T-cell (primary cell): ENCODE measurements around the gene CTSF. TPM values are rescaled to one million over a fixed set of nuclear protein-coding genes. Genes with fewer than 3 reads are reported as not detected.

Source experiments
- ATAC-seq, 4 experiments: fragments of 200-7000 bp in 3 of 4; fragments of 150-1000 bp in 1 of 4; cut with Tn5 transposase; replicated peaks in 1 of 4; 1 replicate in 3 of 4; 2 replicates in 1 of 4; pipeline ENCODE4 v1.10.0; 2021; ENCODE audit warnings: moderate library complexity in 3 of 4, mild to moderate bottlenecking in 2 of 4, moderate number of reproducible peaks in 1 of 4
- CTCF ChIA-PET, 2 donors: fragments of 300-600 bp; sonication (Branson Sonifier 250); formaldehyde crosslinking; loops; one replicate each; lab custom pipeline; 2022; ENCODE audit warnings: antibody characterized with exemption in 2 of 2; lab: Charles Lee
- POLR2A ChIA-PET, 2 donors: fragments of 300-600 bp; sonication (Branson Sonifier 250); formaldehyde crosslinking; loops; one replicate each; lab custom pipeline; 2022; ENCODE audit warnings: antibody characterized with exemption in 2 of 2; lab: Charles Lee
- DNase-seq, 35 experiments: peaks; one replicate each; pipeline versions ENCODE4 v3.0.0 to v3.0.0-alpha.2; 2013 to 2023
- H3K27ac ChIP-seq: one replicate; pipeline ENCODE4 v1.5.1; 2013; ENCODE audit warnings: low read length
- H3K27me3 ChIP-seq, 2 experiments: replicated peaks in 1 of 2; 1 replicate in 1 of 2; 2 replicates in 1 of 2; pipeline versions ENCODE4 v1.6.1 to v1.7.0; 2013; ENCODE audit warnings: low read length in 1 of 2, mixed read lengths in 1 of 2; ENCODE audit not compliant: control insufficient read depth in 2 of 2, insufficient read depth in 2 of 2; ENCODE audit errors: extremely low read depth in 1 of 2
- H3K36me3 ChIP-seq, 2 donors: 1 replicate in 1 of 2; 2 replicates in 1 of 2; pipeline versions ENCODE4 v1.6.1 to v1.7.0; 2013; ENCODE audit warnings: low read length in 1 of 2; ENCODE audit not compliant: control insufficient read depth in 2 of 2, insufficient read depth in 1 of 2; ENCODE audit errors: extremely low read depth in 1 of 2
- H3K4me1 ChIP-seq, 2 experiments: 1 replicate in 1 of 2; 2 replicates in 1 of 2; pipeline versions ENCODE4 v1.6.1 to v1.7.0; 2013; ENCODE audit warnings: low read length in 2 of 2, mixed read lengths in 1 of 2; ENCODE audit not compliant: insufficient read depth in 2 of 2, control insufficient read depth in 1 of 2; ENCODE audit errors: extremely low read depth in 1 of 2
- H3K4me3 ChIP-seq, 2 donors: 1 replicate in 1 of 2; 2 replicates in 1 of 2; pipeline versions ENCODE4 v1.5.1 to v1.7.0; 2013; ENCODE audit warnings: mild to moderate bottlenecking in 2 of 2, low read length in 1 of 2, moderate library complexity in 1 of 2; ENCODE audit not compliant: control insufficient read depth in 1 of 2; ENCODE audit errors: extremely low read depth in 1 of 2
- H3K9me3 ChIP-seq: 2 replicates; pipeline ENCODE4 v1.7.0; 2013
- H3K27ac Mint-ChIP-seq, 2 donors: one replicate each; pipeline ENCODE4 v1.8.0; 2020 to 2021; ENCODE audit warnings: mild to moderate bottlenecking in 2 of 2, mixed read lengths in 2 of 2
- H3K27me3 Mint-ChIP-seq, 2 donors: one replicate each; pipeline ENCODE4 v1.8.0; 2021 to 2022; ENCODE audit warnings: mixed read lengths in 2 of 2
- H3K36me3 Mint-ChIP-seq: one replicate; pipeline ENCODE4 v1.8.0; 2021; ENCODE audit warnings: mixed read lengths
- H3K4me1 Mint-ChIP-seq, 3 donors: one replicate each; pipeline ENCODE4 v1.8.0; 2020 to 2022; ENCODE audit warnings: mixed read lengths in 3 of 3, mild to moderate bottlenecking in 1 of 3
- H3K4me3 Mint-ChIP-seq, 3 donors: one replicate each; pipeline ENCODE4 v1.8.0; 2020 to 2022; ENCODE audit warnings: mild to moderate bottlenecking in 3 of 3, mixed read lengths in 3 of 3, moderate library complexity in 3 of 3
- H3K9me3 Mint-ChIP-seq, 3 donors: one replicate each; pipeline ENCODE4 v1.8.0; 2020 to 2022; ENCODE audit warnings: mixed read lengths in 3 of 3
- WGBS: methylation state at CpG from one replicate; pipeline ENCODE4 v1.1.5; 2013; ENCODE audit warnings: missing lambda C conversion rate; ENCODE audit not compliant: insufficient coverage; 5-methylcytosine and 5-hydroxymethylcytosine counted together
- total RNA-seq, 35 experiments: library from RNA in 6 of 35; stranded (reverse) in 6 of 35; fragments of 120-200 nt in 1 of 35; gene quantifications; one replicate each; pipeline versions ENCODE4 v1.2.1 to v1.2.4 and lab custom pipeline; 2013 to 2026

The CTSF gene
- total RNA-seq, 5 donors from 2014 or later (not counting 1 experiment from before 2014, with no cell fraction given): 18.2 to 39.3 (median 30.4) TPM

DNA sequence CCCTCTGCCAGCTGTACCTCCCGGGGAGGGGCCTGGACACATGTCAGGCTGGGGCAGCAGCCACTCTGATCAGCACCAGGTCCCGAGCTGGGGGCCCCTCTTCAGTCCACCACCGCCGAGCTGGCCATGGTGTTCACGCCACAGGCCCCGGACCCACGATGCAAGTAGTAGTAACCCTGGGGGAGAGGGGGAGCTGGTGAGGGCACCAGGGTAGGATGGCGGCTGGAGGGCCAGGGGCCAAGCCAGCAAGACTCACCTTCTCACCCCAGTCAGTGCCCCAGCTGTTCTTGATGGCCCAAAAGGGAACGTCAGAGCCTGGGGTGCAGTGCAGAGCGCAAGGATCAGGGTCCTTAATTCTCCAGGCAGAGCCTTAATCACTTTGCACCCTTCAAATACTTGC is 4.6 kb downstream of the CTSF start:
- no peak overlapping the region for H3K27ac Mint-ChIP-seq
- Histone ChIP-seq H3K4me3 (no peak overlapping the region), H3K36me3 (no peaks in the 10 kb centered on the region), H3K9me3 (no peaks in the 10 kb centered on the region), H3K27ac (no peak overlapping the region), H3K4me1 (peaks cover 0 to 16% of the 10 kb centered on the region in 2 experiments), H3K27me3 (peaks cover 0 to 26% of the 10 kb centered on the region in 2 experiments)
- no peak for DNase-seq
- ChIA-PET POLR2A (no interaction called here), CTCF (no interaction called here)
- no peak for ATAC-seq
- H3K27me3 Mint-ChIP-seq: peaks cover 0 to 6% of the 10 kb centered on the region in 2 donors
- peaks cover 12 to 21% (median 17%) of the 10 kb centered on the region in 3 donors for H3K4me1 Mint-ChIP-seq
- H3K9me3 Mint-ChIP-seq: no peaks in the 10 kb centered on the region
- no peak overlapping the region for H3K4me3 Mint-ChIP-seq
- 86% methylated on average over 4 of the region's 10 CpGs for WGBS
- peaks cover 4% of the 10 kb centered on the region for H3K36me3 Mint-ChIP-seq

DNA sequence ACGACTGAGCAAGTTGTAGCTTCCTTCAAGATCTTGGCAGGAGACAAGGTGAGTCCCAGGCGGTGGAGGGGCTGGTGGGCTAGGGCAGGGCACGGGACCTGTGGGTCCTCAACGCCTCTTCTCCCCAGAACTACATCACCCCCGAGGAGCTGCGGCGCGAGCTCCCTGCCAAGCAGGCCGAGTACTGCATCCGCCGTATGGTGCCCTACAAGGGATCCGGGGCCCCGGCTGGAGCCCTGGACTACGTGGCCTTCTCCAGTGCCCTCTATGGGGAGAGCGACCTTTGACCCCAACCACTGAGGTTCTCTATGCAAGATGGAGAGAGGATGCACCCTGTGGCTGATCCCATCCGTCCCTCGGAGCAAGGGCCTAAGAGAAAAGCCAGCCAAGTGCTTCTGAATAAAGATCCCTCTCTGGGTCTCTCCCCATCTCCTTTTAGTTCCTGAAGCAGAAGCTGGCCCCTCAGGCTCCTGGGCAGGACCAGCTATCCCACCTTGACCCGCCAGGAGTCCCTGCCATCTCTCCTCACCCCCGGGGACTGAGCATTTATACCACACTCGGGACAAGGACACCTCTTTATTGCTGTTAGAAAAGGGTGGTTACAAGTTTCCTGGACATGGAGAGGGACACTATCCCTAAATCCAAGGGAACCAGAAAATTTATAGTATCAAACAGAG is 5.4 kb downstream of the CTSF start:
- Histone ChIP-seq H3K4me3 (no peak overlapping the region), H3K27me3 (peaks cover 0 to 32% of the 10 kb centered on the region in 2 experiments), H3K36me3 (no peaks in the 10 kb centered on the region), H3K9me3 (no peaks in the 10 kb centered on the region), H3K4me1 (peaks cover 0 to 14% of the 10 kb centered on the region in 2 experiments), H3K27ac (no peak overlapping the region)
- ATAC-seq (no peak), DNase-seq (no peak)
- peaks cover 4% of the 10 kb centered on the region for H3K36me3 Mint-ChIP-seq
- ChIA-PET CTCF (interaction anchor here in 1 of 2 donors (0.6 kb wide), 1 partner anchor 41 kb away, joined by 8 read pairs; no protein-coding TSS in a partner anchor), POLR2A (no interaction called here)
- WGBS: 90% methylated on average over 9 of the region's 20 CpGs
- H3K9me3 Mint-ChIP-seq: no peaks in the 10 kb centered on the region
- H3K4me3 Mint-ChIP-seq: no peak overlapping the region
- H3K27me3 Mint-ChIP-seq: peaks cover 0 to 9% of the 10 kb centered on the region in 2 donors
- peaks cover 12 to 21% (median 15%) of the 10 kb centered on the region in 3 donors for H3K4me1 Mint-ChIP-seq
- no peak overlapping the region for H3K27ac Mint-ChIP-seq

DNA sequence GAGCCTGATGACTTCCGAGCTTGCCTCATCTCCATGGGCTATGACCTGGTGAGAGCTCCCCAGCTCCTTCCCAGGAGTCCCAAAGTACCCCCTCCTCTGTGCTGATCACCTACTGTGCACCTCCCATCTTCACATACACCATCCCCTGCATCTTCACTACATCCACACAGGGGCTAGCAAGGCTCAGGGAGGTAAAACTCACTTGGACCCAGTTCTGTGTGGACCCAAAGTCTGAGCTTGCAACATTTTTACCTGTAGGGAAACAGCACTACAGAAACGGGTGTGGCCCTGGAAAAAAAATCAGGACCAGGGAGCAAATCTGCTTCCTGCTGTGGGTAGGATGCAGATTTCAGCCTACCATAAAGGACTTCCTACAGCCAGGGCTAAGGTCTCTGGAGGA is 6.1 kb downstream of the CTSF start:
- H3K27ac ChIP-seq: no peak overlapping the region
- 72% methylated on average over 2 of the region's 2 CpGs for WGBS
- peaks cover 0 to 11% of the 10 kb centered on the region in 2 donors for H3K27me3 Mint-ChIP-seq
- H3K27me3 ChIP-seq: peaks cover 0 to 31% of the 10 kb centered on the region in 2 experiments
- no peak overlapping the region for H3K4me3 ChIP-seq
- no peaks in the 10 kb centered on the region for H3K36me3 ChIP-seq
- H3K4me1 Mint-ChIP-seq: peaks cover 6 to 15% (median 10%) of the 10 kb centered on the region in 3 donors
- H3K36me3 Mint-ChIP-seq: peaks cover 4% of the 10 kb centered on the region
- H3K9me3 ChIP-seq: no peaks in the 10 kb centered on the region
- DNase-seq: no peak
- H3K4me1 ChIP-seq: peaks cover 0 to 6% of the 10 kb centered on the region in 2 experiments
- no peaks in the 10 kb centered on the region for H3K9me3 Mint-ChIP-seq
- no peak overlapping the region for H3K27ac Mint-ChIP-seq
- no peak for ATAC-seq
- H3K4me3 Mint-ChIP-seq: no peak overlapping the region
- ChIA-PET CTCF (interaction anchor here in 1 of 2 donors (1.0 kb wide), 1 partner anchor 16 kb away, joined by 3 read pairs; the partner anchor contains the start of genes ACTN3 and ZDHHC24), POLR2A (no interaction called here)

DNA sequence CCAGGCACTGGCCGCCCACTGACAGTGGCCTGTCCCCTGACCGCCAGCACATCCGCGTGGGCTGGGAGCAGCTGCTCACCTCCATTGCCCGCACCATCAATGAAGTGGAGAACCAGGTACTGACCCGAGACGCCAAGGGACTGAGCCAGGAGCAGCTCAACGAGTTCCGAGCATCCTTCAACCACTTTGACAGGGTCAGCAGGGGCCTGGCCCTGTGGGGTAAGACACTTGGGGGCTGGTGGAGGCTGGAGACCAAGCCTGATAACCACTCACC is 6.5 kb downstream of the CTSF start:
- WGBS: 92% methylated on average over 7 of the region's 9 CpGs
- Histone ChIP-seq H3K27me3 (peaks cover 0 to 32% of the 10 kb centered on the region in 2 experiments), H3K4me3 (no peak overlapping the region), H3K27ac (no peak overlapping the region), H3K4me1 (peaks cover 0 to 6% of the 10 kb centered on the region in 2 experiments), H3K36me3 (no peaks in the 10 kb centered on the region), H3K9me3 (no peaks in the 10 kb centered on the region)
- DNase-seq (no peak), ATAC-seq (no peak)
- peaks cover 4 to 13% (median 10%) of the 10 kb centered on the region in 3 donors for H3K4me1 Mint-ChIP-seq
- no peak overlapping the region for H3K27ac Mint-ChIP-seq
- no peaks in the 10 kb centered on the region for H3K9me3 Mint-ChIP-seq
- POLR2A ChIA-PET: interaction anchor here in 1 of 2 donors (0.5 kb wide), 1 partner anchor 515 kb away, joined by 5 read pairs; no protein-coding TSS in a partner anchor
- peaks cover 4% of the 10 kb centered on the region for H3K36me3 Mint-ChIP-seq
- CTCF ChIA-PET: interaction anchor here in 1 of 2 donors (1.0 kb wide), 1 partner anchor 16 kb away, joined by 3 read pairs; the partner anchor contains the start of genes ACTN3 and ZDHHC24
- H3K4me3 Mint-ChIP-seq: no peak overlapping the region
- H3K27me3 Mint-ChIP-seq: peaks cover 0 to 11% of the 10 kb centered on the region in 2 donors

DNA sequence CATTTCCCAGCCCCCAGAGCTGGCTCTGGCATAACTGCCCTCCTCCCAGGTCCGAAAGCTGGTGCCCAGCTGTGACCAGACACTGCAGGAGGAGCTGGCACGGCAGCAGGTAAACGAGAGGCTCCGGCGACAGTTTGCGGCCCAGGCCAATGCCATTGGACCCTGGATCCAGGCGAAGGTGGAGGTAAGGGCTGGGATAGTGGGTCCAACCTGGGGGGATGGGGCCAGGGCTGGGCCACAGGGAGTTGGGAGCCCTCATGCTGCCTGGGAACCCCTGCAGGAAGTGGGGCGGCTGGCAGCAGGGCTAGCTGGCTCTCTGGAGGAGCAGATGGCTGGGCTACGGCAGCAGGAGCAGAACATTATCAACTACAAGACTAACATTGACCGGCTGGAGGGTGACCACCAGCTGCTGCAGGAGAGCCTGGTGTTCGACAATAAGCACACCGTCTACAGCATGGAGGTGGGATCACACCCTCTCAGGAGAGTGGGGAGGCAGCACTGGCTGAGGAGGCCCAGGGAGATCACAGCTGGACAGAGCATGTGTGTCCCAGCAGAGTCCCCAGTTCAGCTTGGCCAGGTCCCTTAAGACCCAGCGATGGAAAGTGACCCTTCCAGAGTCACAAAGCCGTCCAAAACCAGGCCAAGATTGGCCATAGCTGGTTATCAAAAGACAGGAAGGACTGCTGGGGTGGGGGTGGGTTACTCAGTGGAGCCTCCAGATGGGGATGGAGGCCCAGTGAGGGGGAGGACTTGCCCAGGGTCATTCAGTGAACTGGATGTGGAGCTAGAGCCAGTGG is 7.0 kb downstream of the CTSF start:
- Mint-ChIP-seq H3K4me3 (no peak overlapping the region), H3K36me3 (peaks cover 4% of the 10 kb centered on the region), H3K27ac (no peak overlapping the region), H3K4me1 (peaks cover 4 to 11% (median 10%) of the 10 kb centered on the region in 3 donors), H3K27me3 (peaks cover 0 to 12% of the 10 kb centered on the region in 2 donors), H3K9me3 (no peaks in the 10 kb centered on the region)
- H3K4me1 ChIP-seq: peaks cover 0 to 6% of the 10 kb centered on the region in 2 experiments
- no peaks in the 10 kb centered on the region for H3K36me3 ChIP-seq
- 88% methylated on average over 12 of the region's 14 CpGs for WGBS
- H3K27ac ChIP-seq: no peak overlapping the region
- POLR2A ChIA-PET: interaction anchor here in 1 of 2 donors (0.5 kb wide), 1 partner anchor 515 kb away, joined by 5 read pairs; no protein-coding TSS in a partner anchor
- CTCF ChIA-PET: interaction anchor here in 1 of 2 donors (1.0 kb wide), 1 partner anchor 15 kb away, joined by 3 read pairs; the partner anchor contains the start of genes ACTN3 and ZDHHC24
- H3K27me3 ChIP-seq: peaks cover 0 to 34% of the 10 kb centered on the region in 2 experiments
- no peaks in the 10 kb centered on the region for H3K9me3 ChIP-seq
- ATAC-seq: no peak
- H3K4me3 ChIP-seq: no peak overlapping the region
- DNase-seq: no peak
